MM.1S (cell line): ENCODE measurements around the gene SVEP1.

ENCODE experiments used
- DNase-seq: peaks from one replicate; pipeline ENCODE4 v3.0.0-alpha.2; 2015
- H2AFZ ChIP-seq: fragments of 300-600 bp; sonication (generic); 2 replicates; pipeline ENCODE4 v1.6.0; 2016; ENCODE audit warnings: antibody characterized with exemption, low read length
- H3F3A ChIP-seq: fragments of 300-600 bp; sonication (generic); 2 replicates; pipeline ENCODE4 v1.6.1; 2016; ENCODE audit warnings: mild to moderate bottlenecking, antibody characterized with exemption, low read length, moderate library complexity, mixed read lengths; ENCODE audit not compliant: insufficient read depth
- H3K27ac ChIP-seq: fragments of 300-600 bp; sonication (generic); 2 replicates; pipeline ENCODE4 v1.5.1; 2016; ENCODE audit warnings: mild to moderate bottlenecking, low read length
- H3K27me3 ChIP-seq: fragments of 300-600 bp; sonication (generic); replicated peaks from 2 replicates; pipeline ENCODE4 v1.6.0; 2016; ENCODE audit warnings: low read length; ENCODE audit not compliant: insufficient read depth
- H3K36me3 ChIP-seq: fragments of 300-600 bp; sonication (generic); replicated peaks from 2 replicates; pipeline ENCODE4 v1.6.1; 2016; ENCODE audit warnings: mild to moderate bottlenecking, low read length, mixed read lengths; ENCODE audit not compliant: insufficient read depth
- H3K4me1 ChIP-seq: fragments of 300-600 bp; sonication (generic); 2 replicates; pipeline ENCODE4 v1.6.1; 2016; ENCODE audit warnings: low read length, mixed read lengths
- H3K4me2 ChIP-seq: fragments of 300-600 bp; sonication (generic); 2 replicates; pipeline ENCODE4 v1.6.0; 2016; ENCODE audit warnings: low read depth, low read length
- H3K4me3 ChIP-seq: fragments of 300-600 bp; sonication (generic); 2 replicates; pipeline ENCODE4 v1.5.1; 2016; ENCODE audit warnings: low read length, mixed read lengths
- H3K79me2 ChIP-seq: fragments of 300-600 bp; sonication (generic); 2 replicates; pipeline ENCODE4 v1.6.1; 2016; ENCODE audit warnings: mixed run types, low read length, mixed read lengths
- H3K9ac ChIP-seq: fragments of 300-600 bp; sonication (generic); 2 replicates; pipeline ENCODE4 v1.6.1; 2016; ENCODE audit warnings: low read length, mixed read lengths
- H3K9me2 ChIP-seq: fragments of 300-600 bp; sonication (generic); replicated peaks from 2 replicates; pipeline ENCODE4 v1.6.1; 2016; ENCODE audit warnings: mild to moderate bottlenecking, low read length, mixed read lengths; ENCODE audit not compliant: insufficient read depth
- H3K9me3 ChIP-seq: fragments of 300-600 bp; sonication (generic); replicated peaks from 2 replicates; pipeline ENCODE4 v1.6.1; 2016; ENCODE audit warnings: mild to moderate bottlenecking, low read length, mixed read lengths; ENCODE audit not compliant: insufficient read depth
- H4K20me1 ChIP-seq: fragments of 300-600 bp; sonication (generic); 2 replicates; pipeline ENCODE4 v1.6.1; 2016; ENCODE audit warnings: mild to moderate bottlenecking, low read length, moderate library complexity, mixed read lengths; ENCODE audit not compliant: insufficient read depth
- EZH2 ChIP-seq: fragments of 300-600 bp; sonication (generic); optimal IDR thresholded peaks from 2 replicates; pipeline ENCODE3; 2017; ENCODE audit warnings: low read depth, mild to moderate bottlenecking, antibody characterized with exemption, low read length, mixed read lengths
- EZH2phosphoT487 ChIP-seq: fragments of 300-600 bp; sonication (generic); IDR thresholded peaks from 2 replicates; pipeline ENCODE4 v1.6.1; 2018; ENCODE audit warnings: antibody characterized with exemption, low read length
- TF ChIP-seq, protein P1 (sequence below): fragments of 300-600 bp; sonication (generic); IDR thresholded peaks from 2 replicates; pipeline ENCODE4 v1.5.1; 2016; ENCODE audit warnings: antibody characterized with exemption, low read length, mixed read lengths

Gene SVEP1

DNA sequence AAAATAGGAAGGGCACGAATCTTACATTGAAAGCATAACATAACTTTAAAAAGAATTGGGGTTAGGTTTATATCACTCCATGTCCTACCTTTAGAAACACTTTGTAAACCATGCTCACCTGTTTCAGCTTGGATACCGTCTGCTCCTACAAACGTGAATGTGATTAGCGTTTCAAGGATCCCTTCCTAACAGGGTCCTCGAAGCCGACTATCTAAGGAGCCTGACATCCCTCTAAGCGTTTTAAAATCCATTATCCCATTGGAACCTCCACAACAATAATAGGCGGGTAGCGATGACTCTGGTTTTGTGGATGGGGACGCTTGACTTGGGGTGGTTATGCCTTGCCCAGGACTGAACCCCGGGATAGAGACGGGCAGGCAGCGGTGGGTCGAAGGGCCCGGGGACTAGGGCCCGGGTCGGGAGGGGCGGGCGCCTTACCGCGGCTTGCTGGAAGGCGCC lies 937 bp downstream of the SVEP1 start:
- no peaks in the 10 kb centered on the region for H3K79me2 ChIP-seq
- peak overlapping the region; percentile 39; the same call in 1 of the 2 replicates for H3K4me3 ChIP-seq
- peak overlapping the region; percentile 72; the same call in 1 of the 2 replicates for H3K4me2 ChIP-seq
- no peak for DNase-seq
- H3K9me2 ChIP-seq: no peaks in the 10 kb centered on the region
- no peaks in the 10 kb centered on the region for H4K20me1 ChIP-seq
- H3K9ac ChIP-seq: no peak overlapping the region
- H3F3A ChIP-seq: no peaks in the 10 kb centered on the region
- H3K36me3 ChIP-seq: no peaks in the 10 kb centered on the region
- no peaks in the 10 kb centered on the region for H3K27me3 ChIP-seq
- H3K27ac ChIP-seq: no peak overlapping the region
- TF ChIP-seq EZH2: no peak
- TF ChIP-seq, protein P1, sequence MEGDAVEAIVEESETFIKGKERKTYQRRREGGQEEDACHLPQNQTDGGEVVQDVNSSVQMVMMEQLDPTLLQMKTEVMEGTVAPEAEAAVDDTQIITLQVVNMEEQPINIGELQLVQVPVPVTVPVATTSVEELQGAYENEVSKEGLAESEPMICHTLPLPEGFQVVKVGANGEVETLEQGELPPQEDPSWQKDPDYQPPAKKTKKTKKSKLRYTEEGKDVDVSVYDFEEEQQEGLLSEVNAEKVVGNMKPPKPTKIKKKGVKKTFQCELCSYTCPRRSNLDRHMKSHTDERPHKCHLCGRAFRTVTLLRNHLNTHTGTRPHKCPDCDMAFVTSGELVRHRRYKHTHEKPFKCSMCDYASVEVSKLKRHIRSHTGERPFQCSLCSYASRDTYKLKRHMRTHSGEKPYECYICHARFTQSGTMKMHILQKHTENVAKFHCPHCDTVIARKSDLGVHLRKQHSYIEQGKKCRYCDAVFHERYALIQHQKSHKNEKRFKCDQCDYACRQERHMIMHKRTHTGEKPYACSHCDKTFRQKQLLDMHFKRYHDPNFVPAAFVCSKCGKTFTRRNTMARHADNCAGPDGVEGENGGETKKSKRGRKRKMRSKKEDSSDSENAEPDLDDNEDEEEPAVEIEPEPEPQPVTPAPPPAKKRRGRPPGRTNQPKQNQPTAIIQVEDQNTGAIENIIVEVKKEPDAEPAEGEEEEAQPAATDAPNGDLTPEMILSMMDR: no peak
- no peak for TF ChIP-seq EZH2phosphoT487
- H2AFZ ChIP-seq: no peak overlapping the region
- H3K9me3 ChIP-seq: no peaks in the 10 kb centered on the region
- no peaks in the 10 kb centered on the region for H3K4me1 ChIP-seq

DNA sequence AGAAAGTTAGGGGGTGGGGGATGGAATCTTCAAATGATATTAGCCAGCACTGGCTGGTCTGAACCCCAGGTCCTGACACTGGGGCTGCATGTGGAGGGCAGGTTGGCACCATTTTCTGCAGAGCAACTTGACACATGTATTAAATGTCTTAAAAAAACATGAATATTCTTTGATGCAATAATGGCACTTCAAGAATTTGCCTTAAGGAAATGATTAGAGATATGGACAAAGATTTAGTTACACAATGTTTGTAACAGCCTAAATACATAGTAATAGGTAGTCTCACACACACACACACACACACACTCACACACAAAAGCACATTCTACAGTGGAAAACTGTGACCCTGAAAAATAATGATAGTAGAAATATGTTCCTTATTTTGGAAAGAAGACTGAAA lies 3.6 kb downstream of the SVEP1 start:
- Histone ChIP-seq H3K79me2 (no peaks in the 10 kb centered on the region), H3K4me1 (no peaks in the 10 kb centered on the region), H3K9me2 (no peaks in the 10 kb centered on the region), H3K9me3 (no peaks in the 10 kb centered on the region), H3K27ac (no peak overlapping the region), H3K9ac (no peak overlapping the region), H3K27me3 (no peaks in the 10 kb centered on the region), H4K20me1 (no peaks in the 10 kb centered on the region), H3K36me3 (no peaks in the 10 kb centered on the region), H3K4me2 (no peak overlapping the region), H3F3A (no peaks in the 10 kb centered on the region), H3K4me3 (no peak overlapping the region), H2AFZ (no peak overlapping the region)
- TF ChIP-seq EZH2phosphoT487 (no peak), EZH2 (no peak)
- TF ChIP-seq, protein P1: no peak
- DNase-seq: no peak

DNA sequence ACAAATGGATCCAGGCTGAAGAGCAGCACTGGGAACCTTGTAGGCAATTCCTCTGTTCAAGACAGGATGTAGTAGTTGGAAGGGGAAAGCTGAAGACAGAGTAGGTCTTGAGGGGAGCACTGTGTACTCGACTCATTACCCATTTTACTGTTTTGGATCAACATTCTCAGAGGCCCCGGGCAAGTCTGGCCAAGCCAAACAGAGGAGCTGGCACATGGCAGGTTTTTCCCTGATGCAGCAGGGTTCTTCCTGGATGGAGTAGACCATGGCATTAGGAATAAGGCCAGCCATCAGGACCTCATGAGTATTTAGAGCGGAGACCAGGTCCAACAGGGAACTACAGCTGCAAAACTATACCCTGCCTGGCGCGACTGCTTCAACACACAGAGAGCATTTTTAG lies 4.4 kb downstream of the SVEP1 start:
- TF ChIP-seq, protein P1: no peak
- no peak for TF ChIP-seq EZH2
- TF ChIP-seq EZH2phosphoT487: no peak
- Histone ChIP-seq H3K4me2 (no peak overlapping the region), H3K4me3 (no peak overlapping the region), H3K79me2 (no peaks in the 10 kb centered on the region), H3K9ac (no peak overlapping the region), H4K20me1 (no peaks in the 10 kb centered on the region), H3K9me3 (no peaks in the 10 kb centered on the region), H2AFZ (no peak overlapping the region), H3K27me3 (no peaks in the 10 kb centered on the region), H3K9me2 (no peaks in the 10 kb centered on the region), H3K4me1 (no peaks in the 10 kb centered on the region), H3K27ac (no peak overlapping the region), H3F3A (no peaks in the 10 kb centered on the region), H3K36me3 (no peaks in the 10 kb centered on the region)
- no peak for DNase-seq
